Neural cell (in vitro differentiated cells): ENCODE data around the gene RAB5A. TPM values are rescaled to one million over a fixed set of nuclear protein-coding genes. Genes with fewer than 3 reads are reported as not detected.

Source experiments
- H2AFZ ChIP-seq: fragments of 200-600, 300-800 bp; sonication (generic), shearing (Covaris generic); 2 replicates; pipeline ENCODE4 v1.6.0; 2014; ENCODE audit warnings: low read depth, mild to moderate bottlenecking, antibody characterized with exemption, low read length, moderate library complexity
- H3F3A ChIP-seq: fragments of 200-600 bp; shearing (Covaris generic); 2 replicates; pipeline ENCODE4 v1.6.1; 2016; ENCODE audit warnings: mild to moderate bottlenecking, moderate library complexity, mixed read lengths, antibody characterized with exemption, low read length; ENCODE audit not compliant: insufficient read depth, poor library complexity, severe bottlenecking
- H3K27ac ChIP-seq: fragments of 200-600, 300-800 bp; sonication (generic), shearing (Covaris generic); 2 replicates; pipeline ENCODE4 v1.5.1; 2014; ENCODE audit warnings: mild to moderate bottlenecking, low read length, moderate library complexity
- H3K27me3 ChIP-seq: fragments of 300-800, 200-600 bp; sonication (generic), shearing (Covaris generic); 2 replicates; pipeline ENCODE4 v1.6.0; 2014; ENCODE audit warnings: mild to moderate bottlenecking, low read depth, low read length, moderate library complexity; ENCODE audit not compliant: insufficient read depth
- H3K36me3 ChIP-seq: fragments of 300-800, 200-600 bp; sonication (generic), shearing (Covaris generic); 2 replicates; pipeline ENCODE4 v1.5.1; 2014; ENCODE audit warnings: mild to moderate bottlenecking, antibody characterized with exemption, low read length, moderate library complexity; ENCODE audit not compliant: insufficient read depth
- H3K4me2 ChIP-seq: fragments of 300-800, 200-600 bp; sonication (generic), shearing (Covaris generic); 2 replicates; pipeline ENCODE4 v1.6.0; 2014; ENCODE audit warnings: mild to moderate bottlenecking, low read length
- H3K4me3 ChIP-seq: fragments of 300-800, 200-600 bp; sonication (generic), shearing (Covaris generic); 2 replicates; pipeline ENCODE4 v1.5.1; 2014; ENCODE audit warnings: mild to moderate bottlenecking, low read length, moderate library complexity
- H3K79me2 ChIP-seq: fragments of 200-600 bp; shearing (Covaris generic); replicated peaks from 2 replicates; pipeline ENCODE4 v1.6.0; 2014; ENCODE audit warnings: mild to moderate bottlenecking, low read length, moderate library complexity; ENCODE audit not compliant: insufficient read depth
- H3K9ac ChIP-seq: fragments of 300-800, 200-600 bp; sonication (generic), shearing (Covaris generic); 2 replicates; pipeline ENCODE4 v1.6.1; 2016; ENCODE audit warnings: mild to moderate bottlenecking, low read length, mixed read lengths
- H3K9me2 ChIP-seq: fragments of 200-600 bp; shearing (Covaris generic); 2 replicates; pipeline ENCODE4 v1.6.1; 2016; ENCODE audit warnings: mild to moderate bottlenecking, low read length, mixed read lengths; ENCODE audit not compliant: insufficient read depth
- H3K9me3 ChIP-seq: fragments of 200-600, 300-800 bp; sonication (generic), shearing (Covaris generic); 2 replicates; pipeline ENCODE4 v1.6.1; 2016; ENCODE audit warnings: mild to moderate bottlenecking, mixed run types, low read length, moderate library complexity, mixed read lengths
- H4K20me1 ChIP-seq: fragments of 200-600 bp; shearing (Covaris generic); 2 replicates; pipeline ENCODE4 v1.6.1; 2016; ENCODE audit warnings: mild to moderate bottlenecking, mixed run types; ENCODE audit not compliant: insufficient read depth
- CTCF ChIP-seq: fragments of 450-650 bp; IDR thresholded peaks from 2 replicates; pipeline ENCODE4 v1.5.1; 2014; ENCODE audit warnings: antibody characterized with exemption, mild to moderate bottlenecking, moderate library complexity; ENCODE audit not compliant: poor library complexity, severe bottlenecking
- EP300 ChIP-seq: fragments of 450-650 bp; conservative IDR thresholded peaks from 2 replicates; pipeline ENCODE4 v1.6.1; 2014; ENCODE audit warnings: antibody characterized with exemption, mild to moderate bottlenecking, moderate library complexity; ENCODE audit not compliant: poor library complexity, severe bottlenecking
- EZH2 ChIP-seq: fragments of 200-600, 300-800 bp; shearing (Covaris generic), sonication (generic); IDR thresholded peaks from 2 replicates; pipeline ENCODE4 v1.6.1; 2014; ENCODE audit warnings: antibody characterized with exemption, low read length, borderline replicate concordance, mild to moderate bottlenecking; ENCODE audit not compliant: insufficient read depth, poor library complexity, severe bottlenecking
- MXI1 ChIP-seq: fragments of 450-650 bp; conservative IDR thresholded peaks from 2 replicates; pipeline ENCODE4 v1.6.1; 2014; ENCODE audit warnings: antibody characterized with exemption, mild to moderate bottlenecking; ENCODE audit not compliant: poor library complexity, severe bottlenecking
- POLR2AphosphoS5 ChIP-seq: IDR thresholded peaks from 2 replicates; pipeline ENCODE4 v1.6.1; 2012
- RAD21 ChIP-seq: fragments of 450-650 bp; conservative IDR thresholded peaks from 2 replicates; pipeline ENCODE4 v1.6.1; 2014; ENCODE audit warnings: antibody characterized with exemption, mild to moderate bottlenecking, moderate library complexity
- REST ChIP-seq: IDR thresholded peaks from 2 replicates; pipeline ENCODE4 v1.6.1; 2012; ENCODE audit warnings: borderline replicate concordance
- SMC3 ChIP-seq: fragments of 450-650 bp; conservative IDR thresholded peaks from 2 replicates; pipeline ENCODE4 v1.6.1; 2014; ENCODE audit warnings: antibody characterized with exemption, mild to moderate bottlenecking, moderate library complexity; ENCODE audit not compliant: poor library complexity
- TAF1 ChIP-seq: IDR thresholded peaks from 2 replicates; pipeline ENCODE4 v1.6.1; 2012; ENCODE audit warnings: low read depth
- polyA plus RNA-seq: library from polyadenylated mRNA; depleted of rRNA; stranded (reverse); fragments of >200 nt; gene quantifications from 2 replicates; pipeline ENCODE4 v1.2.3, GENCODE V29; 2014

RAB5A gene
- polyA plus RNA-seq, 1 donor from 2014 or later: 47.2 TPM

DNA sequence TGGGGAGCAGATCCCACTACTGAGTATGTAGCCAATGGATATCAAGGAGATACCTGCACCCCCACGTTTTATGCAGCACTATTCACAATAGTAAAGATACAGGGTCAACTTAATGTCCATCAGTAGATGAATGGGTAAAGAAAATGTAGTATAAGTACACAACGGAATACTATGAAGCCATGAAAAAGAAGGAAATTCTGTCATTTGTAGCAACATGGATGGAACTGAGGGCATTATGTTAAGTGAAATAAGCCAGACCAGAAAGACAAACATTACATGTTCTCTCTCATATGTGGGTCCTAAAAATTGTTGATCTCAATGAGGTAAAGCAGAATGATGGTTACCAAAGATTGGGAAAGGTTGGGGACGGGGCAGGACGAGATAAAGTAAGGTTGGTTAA is 50.6 kb downstream of the RAB5A start (continued):
- TF ChIP-seq MXI1 (no peak), POLR2AphosphoS5 (no peak)

GRCh38 chr3:20001932-20002331 is 55.0 kb downstream of the RAB5A start:
- Histone ChIP-seq H3F3A (no peaks in the 10 kb centered on the region), H3K9me3 (no peaks in the 10 kb centered on the region), H3K9me2 (no peaks in the 10 kb centered on the region), H3K27me3 (no peaks in the 10 kb centered on the region), H3K27ac (no peak overlapping the region), H3K9ac (no peak overlapping the region), H2AFZ (no peak overlapping the region), H3K4me3 (no peak overlapping the region), H3K36me3 (no peaks in the 10 kb centered on the region), H3K4me2 (no peak overlapping the region), H3K79me2 (no peaks in the 10 kb centered on the region), H4K20me1 (no peaks in the 10 kb centered on the region)
- TF ChIP-seq SMC3: no peak
- no peak for TF ChIP-seq EZH2
- no peak for TF ChIP-seq POLR2AphosphoS5
- TF ChIP-seq CTCF: no peak
- no peak for TF ChIP-seq REST
- no peak for TF ChIP-seq MXI1
- TF ChIP-seq RAD21: no peak
- TF ChIP-seq TAF1: no peak

- Histone ChIP-seq H2AFZ (no peak overlapping the region), H3K27me3 (no peaks in the 10 kb centered on the region), H3K4me3 (no peak overlapping the region), H4K20me1 (no peaks in the 10 kb centered on the region), H3K4me2 (no peak overlapping the region), H3K9me2 (no peaks in the 10 kb centered on the region), H3K36me3 (no peaks in the 10 kb centered on the region), H3K27ac (no peak overlapping the region), H3F3A (no peaks in the 10 kb centered on the region), H3K79me2 (no peaks in the 10 kb centered on the region), H3K9me3 (no peaks in the 10 kb centered on the region), H3K9ac (no peak overlapping the region)
- no peak for TF ChIP-seq REST
- TF ChIP-seq SMC3: no peak
- no peak for TF ChIP-seq EZH2
- TF ChIP-seq POLR2AphosphoS5: no peak
- no peak for TF ChIP-seq MXI1
- TF ChIP-seq TAF1: no peak
- no peak for TF ChIP-seq EP300
- TF ChIP-seq CTCF: no peak
- no peak for TF ChIP-seq RAD21
Observed at GRCh38 chr3:20007960-20008359, 61.1 kb downstream of the RAB5A start.
